Lower lobe of right lung (tissue), 2 donors: ENCODE results near the gene PEX11B. TPM values are rescaled to one million over a fixed set of nuclear protein-coding genes. Genes with fewer than 3 reads are reported as not detected.

Experiments
- ATAC-seq, 2 donors: fragments of 200-7000 bp; cut with Tn5 transposase; one replicate each; pipeline ENCODE4 v1.9.1; 2020 to 2022; ENCODE audit warnings: mild to moderate bottlenecking in 2 of 2, moderate library complexity in 2 of 2
- DNase-seq: peaks from one replicate; pipeline ENCODE4 v3.0.0-alpha.2; 2020
- H3K27ac ChIP-seq: fragments of 200-600 bp; one replicate; pipeline ENCODE4 v1.8.0; 2022
- H3K27me3 ChIP-seq: fragments of 200-600 bp; one replicate; pipeline ENCODE4 v1.8.0; 2022; ENCODE audit warnings: low read depth
- H3K36me3 ChIP-seq: fragments of 200-600 bp; one replicate; pipeline ENCODE4 v1.8.0; 2022; ENCODE audit warnings: mild to moderate bottlenecking
- H3K4me1 ChIP-seq: fragments of 200-600 bp; one replicate; pipeline ENCODE4 v1.8.0; 2022
- H3K4me3 ChIP-seq: fragments of 200-600 bp; one replicate; pipeline ENCODE4 v1.8.0; 2022; ENCODE audit warnings: mild to moderate bottlenecking
- H3K9me3 ChIP-seq: fragments of 200-600 bp; one replicate; pipeline ENCODE4 v1.8.0; 2022
- intact Hi-C: fragments of 100-400 bp; cut with DNase I; formaldehyde crosslinking; loops from one replicate; pipeline ENCODE4 v1.11.0; 2022
- total RNA-seq: library from RNA; stranded (reverse); fragmentation: NEBNext Ultra II Directional; extraction: Animal tissue kit (Norgen Biotek cat#: 25700); gene quantifications from one replicate; pipeline ENCODE4 v1.2.1, GENCODE V29; 2021
- TF ChIP-seq, protein P1 (sequence below): fragments of 200-600 bp; IDR thresholded peaks from one replicate; pipeline ENCODE4 v1.8.0; 2022; ENCODE audit warnings: antibody characterized with exemption, mild to moderate bottlenecking
- donor health status: DM: no; HTN: yes; CAD: no; lungs with severe emphysema.

PEX11B gene
- total RNA-seq, 1 donor from 2014 or later: 28.6 TPM

DNA sequence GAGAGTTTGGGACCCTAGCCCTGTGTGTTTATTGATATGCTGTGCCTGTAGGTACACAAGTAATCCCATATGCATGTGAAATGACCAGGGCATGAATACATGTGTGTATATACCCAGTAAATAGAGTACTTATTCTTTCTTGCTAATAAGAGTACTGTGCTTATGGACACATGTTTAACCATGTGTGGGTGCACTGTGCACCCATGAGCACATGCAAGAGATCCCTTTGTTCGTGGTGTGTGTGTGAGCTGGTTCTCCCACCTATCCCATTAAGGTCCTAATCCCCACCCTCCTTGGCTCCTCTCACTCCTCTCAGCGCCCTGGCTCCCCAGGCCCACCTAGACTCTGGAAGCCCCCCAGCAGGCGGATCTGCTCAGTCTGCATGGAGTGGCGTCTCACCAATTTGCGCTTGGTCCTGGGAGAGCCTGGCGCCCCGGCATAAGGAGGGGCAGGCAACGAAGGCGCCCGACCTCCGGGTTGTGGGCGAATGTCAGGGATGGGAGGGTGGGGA, 41.5 kb upstream of the PEX11B start:
- H3K27ac ChIP-seq: peak overlapping the region; percentile 80
- intact Hi-C loops: no loop called here
- no peak for DNase-seq

GRCh38 chr1:145959333-145959732, 40.8 kb upstream of the PEX11B start:
- TF ChIP-seq, protein P1, sequence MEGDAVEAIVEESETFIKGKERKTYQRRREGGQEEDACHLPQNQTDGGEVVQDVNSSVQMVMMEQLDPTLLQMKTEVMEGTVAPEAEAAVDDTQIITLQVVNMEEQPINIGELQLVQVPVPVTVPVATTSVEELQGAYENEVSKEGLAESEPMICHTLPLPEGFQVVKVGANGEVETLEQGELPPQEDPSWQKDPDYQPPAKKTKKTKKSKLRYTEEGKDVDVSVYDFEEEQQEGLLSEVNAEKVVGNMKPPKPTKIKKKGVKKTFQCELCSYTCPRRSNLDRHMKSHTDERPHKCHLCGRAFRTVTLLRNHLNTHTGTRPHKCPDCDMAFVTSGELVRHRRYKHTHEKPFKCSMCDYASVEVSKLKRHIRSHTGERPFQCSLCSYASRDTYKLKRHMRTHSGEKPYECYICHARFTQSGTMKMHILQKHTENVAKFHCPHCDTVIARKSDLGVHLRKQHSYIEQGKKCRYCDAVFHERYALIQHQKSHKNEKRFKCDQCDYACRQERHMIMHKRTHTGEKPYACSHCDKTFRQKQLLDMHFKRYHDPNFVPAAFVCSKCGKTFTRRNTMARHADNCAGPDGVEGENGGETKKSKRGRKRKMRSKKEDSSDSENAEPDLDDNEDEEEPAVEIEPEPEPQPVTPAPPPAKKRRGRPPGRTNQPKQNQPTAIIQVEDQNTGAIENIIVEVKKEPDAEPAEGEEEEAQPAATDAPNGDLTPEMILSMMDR: no peak

More for the DNA sequence above, 41.5 kb upstream of the PEX11B start:
- Histone ChIP-seq H3K36me3 (no peaks in the 10 kb centered on the region), H3K4me3 (peak overlapping the region; percentile 69), H3K4me1 (peaks cover 70% of the 10 kb centered on the region), H3K27me3 (no peaks in the 10 kb centered on the region), H3K9me3 (no peaks in the 10 kb centered on the region)
- TF ChIP-seq, protein P1: no peak
- no peak for ATAC-seq

GRCh38 chr1:145958734-145959133, 40.2 kb upstream of the PEX11B start:
- Histone ChIP-seq H3K36me3 (no peaks in the 10 kb centered on the region), H3K4me1 (peaks cover 78% of the 10 kb centered on the region), H3K27me3 (no peaks in the 10 kb centered on the region), H3K9me3 (no peaks in the 10 kb centered on the region), H3K4me3 (no peak overlapping the region), H3K27ac (no peak overlapping the region)
- ATAC-seq: no peak
- TF ChIP-seq, protein P1: no peak
- DNase-seq: no peak
- intact Hi-C loops: no loop called here

More at GRCh38 chr1:145959333-145959732, 40.8 kb upstream of the PEX11B start:
- ATAC-seq (no peak), DNase-seq (no peak)
- H3K36me3 ChIP-seq: no peaks in the 10 kb centered on the region
- no peak overlapping the region for H3K4me3 ChIP-seq
- H3K4me1 ChIP-seq: peaks cover 76% of the 10 kb centered on the region
- intact Hi-C loops: no loop called here
- no peaks in the 10 kb centered on the region for H3K9me3 ChIP-seq
- H3K27ac ChIP-seq: no peak overlapping the region
- no peaks in the 10 kb centered on the region for H3K27me3 ChIP-seq

- intact Hi-C loops: no loop called here
- Histone ChIP-seq H3K4me1 (peaks cover 68% of the 10 kb centered on the region), H3K36me3 (no peaks in the 10 kb centered on the region), H3K4me3 (peak within 1 kb of the TSS; percentile 76), H3K9me3 (no peaks in the 10 kb centered on the region), H3K27me3 (no peaks in the 10 kb centered on the region), H3K27ac (peak within 1 kb of the TSS; percentile 96)
- TF ChIP-seq, protein P1: no peak
- ATAC-seq (peak; percentile 95 to 96), DNase-seq (peak; percentile 97)
Measured at GRCh38 chr1:145957443-145958319, 39.2 kb upstream of the PEX11B start, which contains the start of gene LIX1L. Gene LIX1L, minus strand, starts transcription at chr1:145958017. Its CDS starts 90 bp downstream, at chr1:145957927.

DNA sequence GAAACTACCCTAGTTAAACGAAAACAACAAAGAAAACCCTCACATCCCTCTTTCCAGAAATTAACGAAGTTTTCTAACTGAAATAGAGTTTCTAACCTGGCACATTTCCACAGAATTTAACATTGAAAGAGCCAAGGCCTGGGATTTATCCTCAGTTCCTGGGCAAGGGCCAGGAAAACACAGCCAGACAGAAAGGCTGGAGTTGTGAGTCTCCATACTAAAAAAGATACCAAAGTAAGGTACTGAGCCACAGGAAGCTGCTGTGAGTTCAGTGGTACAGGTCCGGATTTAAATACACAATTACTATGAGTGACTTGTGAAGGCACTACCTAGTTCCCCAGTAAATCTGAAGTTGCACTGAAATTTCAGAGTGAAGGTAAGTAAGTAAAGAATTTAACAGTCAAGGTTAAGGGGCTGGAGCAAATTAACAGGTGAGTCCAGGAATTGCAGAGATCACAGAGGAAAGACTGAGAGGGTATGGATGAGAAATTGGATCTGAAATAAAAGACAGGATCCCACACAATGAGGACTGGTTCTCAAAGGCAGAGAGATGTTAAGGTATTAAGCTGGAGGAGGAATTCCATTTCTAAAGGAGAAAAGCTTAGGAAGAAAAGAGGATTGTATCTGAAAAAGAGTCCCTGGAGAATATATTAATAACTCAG, 38.4 kb upstream of the PEX11B start:
- H3K27ac ChIP-seq: peak overlapping the region; percentile 96
- no peaks in the 10 kb centered on the region for H3K27me3 ChIP-seq
- no peaks in the 10 kb centered on the region for H3K36me3 ChIP-seq
- H3K4me3 ChIP-seq: peak overlapping the region; percentile 76
- ATAC-seq: no peak
- H3K9me3 ChIP-seq: no peaks in the 10 kb centered on the region
- no peak for DNase-seq
- TF ChIP-seq, protein P1: no peak
- H3K4me1 ChIP-seq: peaks cover 60% of the 10 kb centered on the region
- intact Hi-C loops: no loop called here
